GM19043 (cell line): ENCODE measurements around the gene IRGQ.
"Not testable (repeated sequence)": the region's sequence is repeated elsewhere in the genome, so short reads cannot be mapped to it uniquely, and the experiment has no call there.

ENCODE experiments used
- ATAC-seq: cut with Tn5 transposase; IDR thresholded peaks from one replicate; pipeline ENCODE4 v1.9.1; 2021; ENCODE audit warnings: low read depth; ENCODE audit not compliant: unreplicated experiment

IRGQ gene

GRCh38 chr19:43595999-43596841 is at the start of gene IRGQ, which contains the start of gene ZNF576:
Gene IRGQ (minus strand): TSS chr19:43596134. CDS start chr19:43595338, 796 bp downstream.
Gene ZNF576 (plus strand): TSS chr19:43596595. CDS start chr19:43597109, 514 bp downstream.
- peak; percentile 81 for ATAC-seq

GRCh38 chr19:43644181-43644580 is 48.2 kb upstream of the IRGQ start:
- ATAC-seq, result no peak

GRCh38 chr19:43643326-43643725 is 47.4 kb upstream of the IRGQ start:
- no peak for ATAC-seq

GRCh38 chr19:43642531-43642930 is 46.6 kb upstream of the IRGQ start:
- no peak for ATAC-seq

GRCh38 chr19:43641333-43641732 is 45.4 kb upstream of the IRGQ start:
- ATAC-seq, result no peak

GRCh38 chr19:43640424-43640757 is 44.5 kb upstream of the IRGQ start:
- ATAC-seq, result no peak

- no peak for ATAC-seq
Measured at GRCh38 chr19:43639519-43640423, 43.8 kb upstream of the IRGQ start, which contains the start of gene CADM4. Gene CADM4 (minus strand): TSS chr19:43639850. CDS start chr19:43639790, 60 bp downstream.

GRCh38 chr19:43638995-43639518 is 43.1 kb upstream of the IRGQ start:
- no peak for ATAC-seq

- ATAC-seq, result no peak
Measured at GRCh38 chr19:43638214-43638994, 42.5 kb upstream of the IRGQ start.

GRCh38 chr19:43636121-43636683 is 40.3 kb upstream of the IRGQ start:
- no peak for ATAC-seq

GRCh38 chr19:43635561-43635940 is 39.6 kb upstream of the IRGQ start:
- not testable (repeated sequence) for ATAC-seq

GRCh38 chr19:43634872-43635560 is 39.1 kb upstream of the IRGQ start:
- no peak for ATAC-seq

- no peak for ATAC-seq
Measured at GRCh38 chr19:43634506-43634871, 38.6 kb upstream of the IRGQ start.

- no peak for ATAC-seq
Measured at GRCh38 chr19:43634068-43634467, 38.1 kb upstream of the IRGQ start.

- no peak for ATAC-seq
Measured at GRCh38 chr19:43633520-43633919, 37.6 kb upstream of the IRGQ start.

GRCh38 chr19:43631491-43631890 is 35.6 kb upstream of the IRGQ start:
- no peak for ATAC-seq

- ATAC-seq, result no peak
Measured at GRCh38 chr19:43628646-43629326, 32.9 kb upstream of the IRGQ start.

- no peak for ATAC-seq
Measured at GRCh38 chr19:43626838-43627237, 30.9 kb upstream of the IRGQ start.
